ENCODE results near the gene KLHL17. TPM values are rescaled to one million over a fixed set of nuclear protein-coding genes. Genes with fewer than 3 reads are reported as not detected.
"Not testable (repeated sequence)": the region's sequence is repeated elsewhere in the genome, so short reads cannot be mapped to it uniquely, and the experiment has no call there.

Gene KLHL17
- total RNA-seq, 1 donor from 2014 or later, result 33.3 TPM

GRCh38 chr1:1003618-1004419, 43.4 kb downstream of the KLHL17 start:
- no peak for TF ChIP-seq CTCF (conservative IDR thresholded peaks at IDR 0.05; ENCODE audit: low read depth, low read length)

GRCh38 chr1:1004420-1004779, 44.0 kb downstream of the KLHL17 start:
- no peak for DNase-seq (ENCODE audit: low read depth)
- TF ChIP-seq CTCF (conservative IDR thresholded peaks at IDR 0.05; ENCODE audit: low read depth, low read length), result no peak
- no peak overlapping the region for H3K4me3 ChIP-seq (ENCODE audit: low read depth, low read length)

More at GRCh38 chr1:1003618-1004419, 43.4 kb downstream of the KLHL17 start:
- DNase-seq (ENCODE audit: low read depth), result no peak
- no peak overlapping the region for H3K4me3 ChIP-seq (ENCODE audit: low read depth, low read length)

- no peak for TF ChIP-seq CTCF (conservative IDR thresholded peaks at IDR 0.05; ENCODE audit: low read depth, low read length)
- no peak overlapping the region for H3K4me3 ChIP-seq (ENCODE audit: low read depth, low read length)
- no peak for DNase-seq (ENCODE audit: low read depth)
Measured at GRCh38 chr1:1004780-1005697, 44.7 kb downstream of the KLHL17 start.

GRCh38 chr1:1005774-1006304, 45.5 kb downstream of the KLHL17 start:
- TF ChIP-seq CTCF (conservative IDR thresholded peaks at IDR 0.05; ENCODE audit: low read depth, low read length), result no peak

GRCh38 chr1:1006305-1007159, 46.1 kb downstream of the KLHL17 start:
- no peak for DNase-seq (ENCODE audit: low read depth)
- TF ChIP-seq CTCF (conservative IDR thresholded peaks at IDR 0.05; ENCODE audit: low read depth, low read length), result no peak
- no peak overlapping the region for H3K4me3 ChIP-seq (ENCODE audit: low read depth, low read length)

More at GRCh38 chr1:1005774-1006304, 45.5 kb downstream of the KLHL17 start:
- no peak overlapping the region for H3K4me3 ChIP-seq (ENCODE audit: low read depth, low read length)
- DNase-seq (ENCODE audit: low read depth), result no peak

GRCh38 chr1:1010131-1010530, 49.7 kb downstream of the KLHL17 start:
- not testable (repeated sequence) for DNase-seq (ENCODE audit: low read depth); H3K4me3 ChIP-seq (ENCODE audit: low read depth, low read length)
